CD4-positive, alpha-beta memory T cell (primary cell): ENCODE data around the gene CEP78. TPM values are rescaled to one million over a fixed set of nuclear protein-coding genes. Genes with fewer than 3 reads are reported as not detected.
A peak's percentile ranks its signal among the peaks of the same experiment; 100 is the strongest.
"Not testable (repeated sequence)": the region's sequence is repeated elsewhere in the genome, so short reads cannot be mapped to it uniquely, and the experiment has no call there.

ENCODE experiments used
- CTCF ChIA-PET: fragments of 350-600 bp; sonication (Branson Sonifier 250); formaldehyde crosslinking; loops from one replicate; lab custom pipeline; 2021; ENCODE audit warnings: inconsistent platforms; ENCODE audit not compliant: partially characterized antibody; lab: Charles Lee
- POLR2A ChIA-PET: fragments of 350-600 bp; sonication (Branson Sonifier 250); formaldehyde crosslinking; loops from one replicate; lab custom pipeline; 2021; ENCODE audit not compliant: partially characterized antibody; lab: Charles Lee
- DNase-seq, 5 donors: peaks; one replicate each; pipeline versions ENCODE4 v3.0.0 to v3.0.0-alpha.2; 2020 to 2022; ENCODE audit warnings: mixed read lengths in 1 of 5
- H3K27ac ChIP-seq: one replicate; pipeline ENCODE4 v1.7.0; 2013; ENCODE audit warnings: low read depth, low read length
- H3K27me3 ChIP-seq: 2 replicates; pipeline ENCODE4 v1.7.0; 2013; ENCODE audit warnings: mild to moderate bottlenecking, low read length, moderate library complexity; ENCODE audit not compliant: insufficient read depth
- H3K36me3 ChIP-seq: 2 replicates; pipeline ENCODE4 v1.7.0; 2013; ENCODE audit warnings: mild to moderate bottlenecking, low read length, moderate library complexity; ENCODE audit not compliant: insufficient read depth
- H3K4me1 ChIP-seq: 2 replicates; pipeline ENCODE4 v1.7.0; 2013; ENCODE audit warnings: mild to moderate bottlenecking, low read length, moderate library complexity; ENCODE audit not compliant: insufficient read depth
- H3K4me3 ChIP-seq, 2 donors: one replicate each; pipeline ENCODE4 v1.7.0; 2013; ENCODE audit warnings: low read length in 2 of 2, mild to moderate bottlenecking in 1 of 2
- H3K9me3 ChIP-seq, 2 donors: one replicate each; pipeline ENCODE4 v1.7.0; 2013; ENCODE audit warnings: low read length in 2 of 2, control low read depth in 1 of 2; ENCODE audit not compliant: control insufficient read depth in 1 of 2
- H3K27ac Mint-ChIP-seq, 7 donors: one replicate each; pipeline ENCODE4 v1.8.0; 2020 to 2021; ENCODE audit warnings: mixed read lengths in 7 of 7, mild to moderate bottlenecking in 6 of 7, inconsistent platforms in 3 of 7, moderate library complexity in 3 of 7
- H3K27me3 Mint-ChIP-seq, 2 donors: one replicate each; pipeline ENCODE4 v1.8.0; 2020 to 2021; ENCODE audit warnings: mixed read lengths in 2 of 2
- H3K36me3 Mint-ChIP-seq, 2 donors: one replicate each; pipeline ENCODE4 v1.8.0; 2020 to 2021; ENCODE audit warnings: mixed read lengths in 2 of 2, inconsistent platforms in 1 of 2, mild to moderate bottlenecking in 1 of 2
- H3K4me1 Mint-ChIP-seq, 4 donors: one replicate each; pipeline ENCODE4 v1.8.0; 2020 to 2021; ENCODE audit warnings: mixed read lengths in 4 of 4, mild to moderate bottlenecking in 1 of 4
- H3K4me3 Mint-ChIP-seq, 8 donors: one replicate each; pipeline ENCODE4 v1.8.0; 2020 to 2021; ENCODE audit warnings: mixed read lengths in 8 of 8, mild to moderate bottlenecking in 7 of 8, moderate library complexity in 6 of 8, inconsistent platforms in 3 of 8
- H3K9me3 Mint-ChIP-seq, 8 donors: one replicate each; pipeline ENCODE4 v1.8.0; 2020 to 2021; ENCODE audit warnings: mixed read lengths in 8 of 8, mild to moderate bottlenecking in 5 of 8, inconsistent platforms in 3 of 8, moderate library complexity in 1 of 8
- intact Hi-C: fragments of 100-400 bp; cut with micrococcal nuclease; formaldehyde crosslinking; loops from one replicate; pipeline ENCODE4 v1.15.1; 2023
- polyA plus RNA-seq, 2 donors: library from polyadenylated mRNA; unstranded; fragments of 300-500 nt; fragmentation: Illumina TruSeq; gene quantifications; one replicate each; pipeline ENCODE4 v1.2.3, GENCODE V29; 2021
- total RNA-seq, 2 experiments: library from RNA; stranded (reverse); gene quantifications; one replicate each; pipeline ENCODE4 v1.2.3, GENCODE V29; 2021

The CEP78 gene
- total and polyA plus RNA-seq, 4 experiments from 2014 or later, result 13.7 to 27.6 (median 20.7) TPM

- Histone ChIP-seq H3K27me3 (no peaks in the 10 kb centered on the region), H3K36me3 (no peaks in the 10 kb centered on the region), H3K27ac (no peak overlapping the region), H3K9me3 (no peaks in the 10 kb centered on the region), H3K4me3 (no peak overlapping the region), H3K4me1 (no peaks in the 10 kb centered on the region)
- POLR2A ChIA-PET, result interaction anchor here (0.7 kb wide), 1 partner anchor 15 kb away, joined by 3 read pairs; no protein-coding TSS in a partner anchor
- intact Hi-C loops, result no loop called here
- H3K9me3 Mint-ChIP-seq, result no peaks in the 10 kb centered on the region
- CTCF ChIA-PET, result interaction anchor here (1.1 to 2.0 kb wide), 2 partner anchors 13 to 19 kb away, joined by 3 to 4 read pairs; partner anchors contain the start of gene PSAT1
- H3K36me3 Mint-ChIP-seq, result peaks cover 0 to 6% of the 10 kb centered on the region in 2 donors
- no peak for DNase-seq
- no peak overlapping the region for H3K4me3 Mint-ChIP-seq
- peak overlapping the region in 1 of 7 donors; percentile 48 for H3K27ac Mint-ChIP-seq
- no peaks in the 10 kb centered on the region for H3K27me3 Mint-ChIP-seq
- peaks cover 0 to 1% (median 0%) of the 10 kb centered on the region in 4 donors for H3K4me1 Mint-ChIP-seq
Measured at GRCh38 chr9:78278177-78278777, 42.4 kb downstream of the CEP78 start.

GRCh38 chr9:78278801-78279200 lies 42.9 kb downstream of the CEP78 start:
- Mint-ChIP-seq H3K9me3 (peaks cover 0 to under 1% (median 0%) of the 10 kb centered on the region in 8 donors), H3K36me3 (peaks cover 0 to 4% of the 10 kb centered on the region in 2 donors), H3K27me3 (peaks cover 0 to under 1% of the 10 kb centered on the region in 2 donors), H3K4me3 (no peak overlapping the region), H3K27ac (peak overlapping the region in 1 of 7 donors; percentile 48), H3K4me1 (peaks cover 0 to 1% (median 0%) of the 10 kb centered on the region in 4 donors)
- H3K27me3 ChIP-seq, result no peaks in the 10 kb centered on the region
- ChIA-PET POLR2A (no interaction called here), CTCF (interaction anchor here (1.1 kb wide), 1 partner anchor 13 kb away, joined by 3 read pairs; no protein-coding TSS in a partner anchor)
- H3K9me3 ChIP-seq, result no peaks in the 10 kb centered on the region
- no peak overlapping the region for H3K4me3 ChIP-seq
- intact Hi-C loops, result no loop called here
- no peaks in the 10 kb centered on the region for H3K36me3 ChIP-seq
- DNase-seq, result no peak
- H3K27ac ChIP-seq, result no peak overlapping the region
- H3K4me1 ChIP-seq, result no peaks in the 10 kb centered on the region

GRCh38 chr9:78280982-78281668 lies 45.2 kb downstream of the CEP78 start:
- H3K4me1 Mint-ChIP-seq, result peaks cover 0 to 1% (median 0%) of the 10 kb centered on the region in 4 donors
- Histone ChIP-seq H3K27ac (no peak overlapping the region), H3K4me1 (no peaks in the 10 kb centered on the region), H3K27me3 (no peaks in the 10 kb centered on the region), H3K4me3 (no peak overlapping the region), H3K9me3 (no peaks in the 10 kb centered on the region), H3K36me3 (no peaks in the 10 kb centered on the region)
- no peaks in the 10 kb centered on the region for H3K36me3 Mint-ChIP-seq
- intact Hi-C loops, result no loop called here
- POLR2A ChIA-PET, result no interaction called here
- CTCF ChIA-PET, result no interaction called here
- H3K27me3 Mint-ChIP-seq, result peaks cover 0 to 2% of the 10 kb centered on the region in 2 donors
- H3K4me3 Mint-ChIP-seq, result no peak overlapping the region
- H3K27ac Mint-ChIP-seq, result no peak overlapping the region
- peaks cover 0 to 2% (median 0%) of the 10 kb centered on the region in 8 donors for H3K9me3 Mint-ChIP-seq
- no peak for DNase-seq

- H3K27ac Mint-ChIP-seq, H3K27ac ChIP-seq, H3K4me1 ChIP-seq, H3K27me3 Mint-ChIP-seq, H3K36me3 ChIP-seq, H3K27me3 ChIP-seq, H3K9me3 ChIP-seq, H3K9me3 Mint-ChIP-seq, H3K4me3 ChIP-seq, intact Hi-C loops, H3K4me1 Mint-ChIP-seq, H3K4me3 Mint-ChIP-seq, H3K36me3 Mint-ChIP-seq, DNase-seq, POLR2A ChIA-PET: not testable (repeated sequence)
- CTCF ChIA-PET, result interaction anchor here (1.0 to 1.9 kb wide), 3 partner anchors 11 to 86 kb away, joined by 4 to 5 read pairs (median 5); partner anchors contain the start of gene PSAT1
Measured at GRCh38 chr9:78284181-78284580, 48.3 kb downstream of the CEP78 start.

- H3K27me3 Mint-ChIP-seq, result peaks cover 2% of the 10 kb centered on the region in 2 donors
- no peak for DNase-seq
- H3K9me3 Mint-ChIP-seq, result peaks cover 0 to 2% (median 0%) of the 10 kb centered on the region in 8 donors
- H3K9me3 ChIP-seq, result no peaks in the 10 kb centered on the region
- no peaks in the 10 kb centered on the region for H3K4me1 Mint-ChIP-seq
- no peak overlapping the region for H3K27ac ChIP-seq
- no peaks in the 10 kb centered on the region for H3K36me3 Mint-ChIP-seq
- POLR2A ChIA-PET, result no interaction called here
- no peaks in the 10 kb centered on the region for H3K27me3 ChIP-seq
- H3K4me3 Mint-ChIP-seq, result no peak overlapping the region
- no peaks in the 10 kb centered on the region for H3K4me1 ChIP-seq
- CTCF ChIA-PET, result no interaction called here
- no peak overlapping the region for H3K4me3 ChIP-seq
- H3K36me3 ChIP-seq, result no peaks in the 10 kb centered on the region
- intact Hi-C loops, result no loop called here
- H3K27ac Mint-ChIP-seq, result no peak overlapping the region
Measured at GRCh38 chr9:78286125-78286524, 50.2 kb downstream of the CEP78 start.

DNA sequence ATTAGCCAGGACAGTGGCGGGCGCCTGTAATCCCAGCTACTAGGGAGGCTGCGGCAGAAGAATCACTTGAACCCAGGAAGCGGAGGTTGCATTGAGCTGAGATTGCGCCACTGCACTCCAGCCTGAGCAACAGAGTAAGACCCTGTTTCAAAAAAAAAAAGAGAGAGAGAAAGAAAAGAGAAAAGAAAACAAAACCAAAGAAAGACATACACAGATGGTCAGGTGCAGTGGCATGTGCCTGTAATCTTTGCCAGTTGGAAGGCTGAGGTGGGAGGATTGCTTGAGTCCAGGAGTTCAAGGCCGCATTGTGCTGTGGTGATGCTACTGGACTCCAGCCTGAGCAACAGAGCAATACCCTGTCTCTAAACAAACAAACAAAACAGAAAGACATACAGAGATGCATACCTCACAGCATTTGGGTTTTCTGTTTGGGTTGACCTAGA lies 51.1 kb downstream of the CEP78 start:
- peaks cover 2% of the 10 kb centered on the region in 2 donors for H3K27me3 Mint-ChIP-seq
- Histone ChIP-seq H3K27me3 (no peaks in the 10 kb centered on the region), H3K4me1 (no peaks in the 10 kb centered on the region), H3K36me3 (no peaks in the 10 kb centered on the region), H3K4me3 (no peak overlapping the region), H3K27ac (no peak overlapping the region), H3K9me3 (no peaks in the 10 kb centered on the region)
- H3K36me3 Mint-ChIP-seq, result no peaks in the 10 kb centered on the region
- intact Hi-C loops, result no loop called here
- no peak for DNase-seq
- ChIA-PET POLR2A (no interaction called here), CTCF (no interaction called here)
- H3K9me3 Mint-ChIP-seq, result peaks cover 0 to 2% (median 0%) of the 10 kb centered on the region in 8 donors
- H3K4me1 Mint-ChIP-seq, result no peaks in the 10 kb centered on the region
- H3K4me3 Mint-ChIP-seq, result no peak overlapping the region
- H3K27ac Mint-ChIP-seq, result no peak overlapping the region

- Histone ChIP-seq H3K4me3 (no peak overlapping the region), H3K9me3 (no peaks in the 10 kb centered on the region), H3K27ac (no peak overlapping the region), H3K4me1 (peaks cover 7% of the 10 kb centered on the region), H3K36me3 (no peaks in the 10 kb centered on the region), H3K27me3 (no peaks in the 10 kb centered on the region)
- no peak overlapping the region for H3K27ac Mint-ChIP-seq
- POLR2A ChIA-PET, result no interaction called here
- intact Hi-C loops, result no loop called here
- peaks cover 0 to 2% (median 0%) of the 10 kb centered on the region in 8 donors for H3K9me3 Mint-ChIP-seq
- no peak for DNase-seq
- H3K27me3 Mint-ChIP-seq, result peaks cover 2% of the 10 kb centered on the region in 2 donors
- no peak overlapping the region for H3K4me3 Mint-ChIP-seq
- peaks cover 6 to 10% (median 8%) of the 10 kb centered on the region in 4 donors for H3K4me1 Mint-ChIP-seq
- CTCF ChIA-PET, result no interaction called here
- H3K36me3 Mint-ChIP-seq, result no peaks in the 10 kb centered on the region
Measured at GRCh38 chr9:78288214-78288892, 52.5 kb downstream of the CEP78 start.
